K562 treated with DMSO at 1 percent for 4 hours (cell line): ENCODE measurements around the gene UBE2V1. TPM values are rescaled to one million over a fixed set of nuclear protein-coding genes. Genes with fewer than 3 reads are reported as not detected.

Experiments
- total RNA-seq: library from RNA; unstranded; fragments of 300-600 nt; gene quantifications from 2 replicates; pipeline ENCODE4 v1.2.3, GENCODE V29; 2022; ENCODE audit not compliant: insufficient read depth

UBE2V1 gene
- 123 and 145 TPM in 2 replicates for total RNA-seq

GRCh38 chr20:50112512-50113419 is at the start of gene UBE2V1:
Gene UBE2V1 (minus strand): TSS chr20:50113150. CDS start chr20:50113128, 22 bp downstream.

GRCh38 chr20:50153500-50154377 is 40.8 kb upstream of the UBE2V1 start, which contains the start of gene PEDS1:
Gene PEDS1 (minus strand): TSS chr20:50153723. CDS start chr20:50153637, 86 bp downstream.

Other genes starting within 250 kb of the UBE2V1 start
- gene SPATA2, start 197.6 kb downstream of the UBE2V1 start, total RNA-seq, result 7.9 and 11.3 TPM in 2 replicates
- gene RNF114, start 176.8 kb downstream of the UBE2V1 start, total RNA-seq, result 102 and 109 TPM in 2 replicates
- gene SNAI1, start 130.2 kb downstream of the UBE2V1 start, total RNA-seq, result 14.4 and 15.7 TPM in 2 replicates
- gene PEDS1, start 40.6 kb upstream of the UBE2V1 start, total RNA-seq, result 32.3 and 36.8 TPM in 2 replicates
- gene CEBPB, start 77.7 kb upstream of the UBE2V1 start, total RNA-seq, result 216 and 226 TPM in 2 replicates